ENCODE results near the gene RPL29.

- TF ChIP-seq, protein P1, sequence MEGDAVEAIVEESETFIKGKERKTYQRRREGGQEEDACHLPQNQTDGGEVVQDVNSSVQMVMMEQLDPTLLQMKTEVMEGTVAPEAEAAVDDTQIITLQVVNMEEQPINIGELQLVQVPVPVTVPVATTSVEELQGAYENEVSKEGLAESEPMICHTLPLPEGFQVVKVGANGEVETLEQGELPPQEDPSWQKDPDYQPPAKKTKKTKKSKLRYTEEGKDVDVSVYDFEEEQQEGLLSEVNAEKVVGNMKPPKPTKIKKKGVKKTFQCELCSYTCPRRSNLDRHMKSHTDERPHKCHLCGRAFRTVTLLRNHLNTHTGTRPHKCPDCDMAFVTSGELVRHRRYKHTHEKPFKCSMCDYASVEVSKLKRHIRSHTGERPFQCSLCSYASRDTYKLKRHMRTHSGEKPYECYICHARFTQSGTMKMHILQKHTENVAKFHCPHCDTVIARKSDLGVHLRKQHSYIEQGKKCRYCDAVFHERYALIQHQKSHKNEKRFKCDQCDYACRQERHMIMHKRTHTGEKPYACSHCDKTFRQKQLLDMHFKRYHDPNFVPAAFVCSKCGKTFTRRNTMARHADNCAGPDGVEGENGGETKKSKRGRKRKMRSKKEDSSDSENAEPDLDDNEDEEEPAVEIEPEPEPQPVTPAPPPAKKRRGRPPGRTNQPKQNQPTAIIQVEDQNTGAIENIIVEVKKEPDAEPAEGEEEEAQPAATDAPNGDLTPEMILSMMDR (IDR thresholded peaks at IDR 0.05; ENCODE audit: extremely low read depth in 1 of 2, insufficient read depth in 1 of 2, low read depth in 1 of 2, low read length in 2 of 2) = no peak
- TF ChIP-seq EZH2 (IDR thresholded peaks at IDR 0.05; ENCODE audit: borderline replicate concordance, low read depth, low read length, severe bottlenecking) = no peak
- TF ChIP-seq FOS (IDR thresholded peaks at IDR 0.05; ENCODE audit: borderline replicate concordance, insufficient read depth, low read length) = no peak
- no peak for TF ChIP-seq JUN (IDR thresholded peaks at IDR 0.05; ENCODE audit: borderline replicate concordance, insufficient read depth, insufficient read length, low read depth)
- no peak for TF ChIP-seq POLR2A (IDR thresholded peaks at IDR 0.05; ENCODE audit: low read depth, low read length)
- TF ChIP-seq POLR2AphosphoS5 (IDR thresholded peaks at IDR 0.05; ENCODE audit: insufficient read depth, low read depth, low read length) = no peak
- TF ChIP-seq, protein P2, sequence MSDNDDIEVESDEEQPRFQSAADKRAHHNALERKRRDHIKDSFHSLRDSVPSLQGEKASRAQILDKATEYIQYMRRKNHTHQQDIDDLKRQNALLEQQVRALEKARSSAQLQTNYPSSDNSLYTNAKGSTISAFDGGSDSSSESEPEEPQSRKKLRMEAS (IDR thresholded peaks at IDR 0.05; ENCODE audit: insufficient read depth, insufficient read length) = no peak
Measured at GRCh38 chr3:51963951-51964451, 31.7 kb downstream of the RPL29 start.

All from endothelial cell of umbilical vein (primary cell).